CD4-positive, alpha-beta T cell (primary cell): ENCODE results near the gene ADA. TPM values are rescaled to one million over a fixed set of nuclear protein-coding genes. Genes with fewer than 3 reads are reported as not detected.

Experiments
- ATAC-seq: fragments of 200-7000 bp; cut with Tn5 transposase; one replicate; pipeline ENCODE4 v1.10.0; 2022; ENCODE audit warnings: mild to moderate bottlenecking; ENCODE audit not compliant: poor library complexity
- CTCF ChIA-PET: fragments of 350-600 bp; sonication (Branson Sonifier 250); formaldehyde crosslinking; loops from one replicate; lab custom pipeline; 2021; ENCODE audit warnings: antibody characterized with exemption, inconsistent platforms; lab: Charles Lee
- POLR2A ChIA-PET: fragments of 350-600 bp; sonication (Branson Sonifier 250); formaldehyde crosslinking; loops from one replicate; lab custom pipeline; 2021; ENCODE audit warnings: antibody characterized with exemption, inconsistent platforms; lab: Charles Lee
- DNase-seq, 14 experiments: peaks; one replicate each; pipeline ENCODE4 v3.0.0-alpha.2; 2013 to 2020; ENCODE audit warnings: mixed read lengths in 2 of 14
- H3K27ac ChIP-seq, 2 donors: one replicate each; pipeline versions ENCODE4 v1.5.1 to v1.7.0; 2013; ENCODE audit warnings: low read length in 2 of 2, low read depth in 1 of 2, mild to moderate bottlenecking in 1 of 2
- H3K27me3 ChIP-seq, 2 experiments: 1 replicate in 1 of 2; 2 replicates in 1 of 2; pipeline versions ENCODE4 v1.6.1 to v1.7.0; 2013; ENCODE audit warnings: low read length in 2 of 2, control low read depth in 1 of 2, mild to moderate bottlenecking in 1 of 2, moderate library complexity in 1 of 2; ENCODE audit not compliant: insufficient read depth in 2 of 2, control insufficient read depth in 1 of 2
- H3K36me3 ChIP-seq: one replicate; pipeline ENCODE4 v1.6.1; 2013; ENCODE audit warnings: low read length, control low read depth; ENCODE audit not compliant: insufficient read depth
- H3K4me1 ChIP-seq: one replicate; pipeline ENCODE4 v1.6.1; 2013; ENCODE audit warnings: low read length, control low read depth; ENCODE audit not compliant: insufficient read depth
- H3K4me3 ChIP-seq: one replicate; pipeline ENCODE4 v1.5.1; 2013; ENCODE audit warnings: mild to moderate bottlenecking, low read length, moderate library complexity
- H3K9me3 ChIP-seq, 2 experiments: 1 replicate in 1 of 2; 2 replicates in 1 of 2; pipeline versions ENCODE4 v1.6.1 to v1.7.0; 2013; ENCODE audit warnings: low read length in 2 of 2, mild to moderate bottlenecking in 2 of 2, control low read depth in 1 of 2, moderate library complexity in 1 of 2; ENCODE audit not compliant: control insufficient read depth in 1 of 2, insufficient read depth in 1 of 2
- H3K27ac Mint-ChIP-seq: one replicate; pipeline ENCODE4 v1.8.0; 2020; ENCODE audit warnings: mixed read lengths
- H3K27me3 Mint-ChIP-seq: one replicate; pipeline ENCODE4 v1.8.0; 2021; ENCODE audit warnings: mixed read lengths
- H3K36me3 Mint-ChIP-seq: one replicate; pipeline ENCODE4 v1.8.0; 2021; ENCODE audit warnings: low read depth, mixed read lengths
- H3K4me1 Mint-ChIP-seq: one replicate; pipeline ENCODE4 v1.8.0; 2021; ENCODE audit warnings: low read depth, mixed read lengths
- H3K4me3 Mint-ChIP-seq: one replicate; pipeline ENCODE4 v1.8.0; 2020; ENCODE audit warnings: mild to moderate bottlenecking, mixed read lengths
- H3K9me3 Mint-ChIP-seq: one replicate; pipeline ENCODE4 v1.8.0; 2020; ENCODE audit warnings: mixed read lengths
- intact Hi-C, 2 experiments: fragments of 100-400 bp; cut with DNase I in 1 of 2; cut with micrococcal nuclease in 1 of 2; formaldehyde crosslinking; loops; one replicate each; pipeline versions ENCODE4 v1.15.1 to v1.9.0; 2023 to 2025; cut with DNase I, micrococcal nuclease
- total RNA-seq, 174 experiments: library from RNA in 2 of 174; stranded (reverse) in 2 of 174; gene quantifications; one replicate each; pipeline ENCODE4 v1.2.3 and lab custom pipeline; 2021 to 2026
- TF ChIP-seq, protein P1 (sequence below): fragments of 200-600 bp; IDR thresholded peaks from one replicate; pipeline ENCODE4 v1.8.0; 2022; ENCODE audit warnings: antibody characterized with exemption, mild to moderate bottlenecking

Gene ADA
- total RNA-seq, 2 experiments from 2014 or later, result 31.7 to 32.8 TPM

DNA sequence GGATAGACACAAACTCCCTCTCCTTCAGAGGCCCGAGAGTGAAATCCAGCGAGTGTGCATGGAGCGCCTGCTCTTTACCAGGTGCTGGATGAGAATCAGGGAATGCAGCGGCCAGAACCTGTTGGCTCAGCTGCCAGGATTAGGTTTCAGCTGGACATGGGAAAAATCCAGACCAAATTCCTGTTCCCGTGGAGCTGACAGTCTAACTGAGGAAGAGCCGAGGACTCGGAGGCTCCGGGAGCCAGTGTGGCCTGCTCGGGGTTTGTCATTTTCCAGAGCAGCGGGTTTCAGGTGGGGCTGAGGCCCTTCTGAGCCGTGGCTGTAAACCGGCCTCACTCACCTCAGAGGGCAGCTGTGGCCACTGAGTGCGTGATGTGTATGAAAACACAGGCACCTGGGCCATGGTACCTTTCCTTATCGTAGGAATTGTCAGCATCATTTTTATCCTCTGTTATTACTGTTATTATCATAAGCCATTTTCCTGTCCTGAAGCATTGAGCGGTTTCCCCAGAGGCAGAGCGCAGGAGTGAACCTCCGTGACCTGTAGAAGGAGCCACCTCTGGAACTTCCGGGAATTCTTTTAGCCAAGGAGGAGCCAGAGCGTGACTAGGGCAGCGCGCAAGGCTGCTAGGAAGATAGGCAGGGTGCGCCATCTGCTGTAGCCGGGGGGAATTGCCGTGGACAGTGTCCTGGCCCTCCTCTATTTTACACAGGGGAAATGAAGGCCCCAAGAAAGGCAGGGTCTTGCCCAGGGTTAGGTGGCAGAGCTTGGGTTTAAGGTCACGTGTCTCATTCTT lies 41.8 kb downstream of the ADA start:
- no peak overlapping the region for H3K4me3 ChIP-seq

DNA sequence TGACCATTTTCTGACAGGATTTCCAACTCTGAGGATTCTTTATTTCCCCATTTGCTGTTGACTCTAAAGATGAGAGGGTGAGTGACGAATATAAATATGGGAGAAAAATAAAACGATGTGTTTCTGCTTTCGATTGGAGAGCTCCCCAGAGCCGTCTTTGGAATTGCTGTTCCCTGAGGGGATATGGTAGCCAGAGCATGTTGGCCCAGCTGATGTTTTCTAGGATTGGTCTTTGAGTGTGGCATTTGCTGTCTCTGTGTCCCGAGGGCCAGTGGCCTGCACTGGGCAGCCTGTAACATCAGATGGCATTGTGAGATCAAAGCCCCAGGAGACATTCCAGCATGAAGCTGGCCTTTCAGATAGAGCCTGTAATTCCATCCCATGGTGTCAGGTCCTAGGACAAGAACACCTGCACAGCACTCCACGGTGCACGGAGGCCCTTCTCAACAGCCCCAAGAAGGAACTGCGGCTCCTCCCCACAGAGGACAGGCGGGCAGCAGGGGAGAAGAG lies 42.4 kb downstream of the ADA start:
- DNase-seq (no peak), ATAC-seq (no peak)
- no peaks in the 10 kb centered on the region for H3K9me3 Mint-ChIP-seq
- Histone ChIP-seq H3K36me3 (peaks cover 2% of the 10 kb centered on the region), H3K4me3 (no peak overlapping the region), H3K27me3 (no peaks in the 10 kb centered on the region), H3K9me3 (peaks cover 0 to 6% of the 10 kb centered on the region in 2 experiments), H3K4me1 (peaks cover 23% of the 10 kb centered on the region), H3K27ac (no peak overlapping the region)
- H3K36me3 Mint-ChIP-seq, result peaks cover 9% of the 10 kb centered on the region
- ChIA-PET POLR2A (interaction anchor here (0.6 to 0.7 kb wide), 2 partner anchors 127 to 197 kb away, joined by 3 read pairs; no protein-coding TSS in a partner anchor), CTCF (interaction anchor here (0.9 to 2.9 kb wide), 2 partner anchors 75 to 224 kb away, joined by 3 to 14 read pairs; no protein-coding TSS in a partner anchor)
- H3K4me3 Mint-ChIP-seq, result no peak overlapping the region
- intact Hi-C loops, result loop anchor here in 1 of 2 experiments (5.0 to 10.0 kb wide), 2 partner anchors 87 to 494 kb away; partner anchors contain the start of gene SERINC3
- no peaks in the 10 kb centered on the region for H3K27me3 Mint-ChIP-seq
- TF ChIP-seq, protein P1, sequence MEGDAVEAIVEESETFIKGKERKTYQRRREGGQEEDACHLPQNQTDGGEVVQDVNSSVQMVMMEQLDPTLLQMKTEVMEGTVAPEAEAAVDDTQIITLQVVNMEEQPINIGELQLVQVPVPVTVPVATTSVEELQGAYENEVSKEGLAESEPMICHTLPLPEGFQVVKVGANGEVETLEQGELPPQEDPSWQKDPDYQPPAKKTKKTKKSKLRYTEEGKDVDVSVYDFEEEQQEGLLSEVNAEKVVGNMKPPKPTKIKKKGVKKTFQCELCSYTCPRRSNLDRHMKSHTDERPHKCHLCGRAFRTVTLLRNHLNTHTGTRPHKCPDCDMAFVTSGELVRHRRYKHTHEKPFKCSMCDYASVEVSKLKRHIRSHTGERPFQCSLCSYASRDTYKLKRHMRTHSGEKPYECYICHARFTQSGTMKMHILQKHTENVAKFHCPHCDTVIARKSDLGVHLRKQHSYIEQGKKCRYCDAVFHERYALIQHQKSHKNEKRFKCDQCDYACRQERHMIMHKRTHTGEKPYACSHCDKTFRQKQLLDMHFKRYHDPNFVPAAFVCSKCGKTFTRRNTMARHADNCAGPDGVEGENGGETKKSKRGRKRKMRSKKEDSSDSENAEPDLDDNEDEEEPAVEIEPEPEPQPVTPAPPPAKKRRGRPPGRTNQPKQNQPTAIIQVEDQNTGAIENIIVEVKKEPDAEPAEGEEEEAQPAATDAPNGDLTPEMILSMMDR, result no peak
- peak overlapping the region; percentile 98 for H3K27ac Mint-ChIP-seq
- H3K4me1 Mint-ChIP-seq, result peaks cover 33% of the 10 kb centered on the region

More for the DNA sequence above, 41.8 kb downstream of the ADA start:
- Mint-ChIP-seq H3K4me3 (peak overlapping the region; percentile 83), H3K36me3 (peaks cover 12% of the 10 kb centered on the region), H3K27ac (peak overlapping the region; percentile 98), H3K9me3 (no peaks in the 10 kb centered on the region), H3K4me1 (peaks cover 40% of the 10 kb centered on the region), H3K27me3 (no peaks in the 10 kb centered on the region)
- TF ChIP-seq, protein P1, result peak; percentile 93
- Histone ChIP-seq H3K36me3 (peaks cover 8% of the 10 kb centered on the region), H3K4me1 (peaks cover 29% of the 10 kb centered on the region), H3K9me3 (peaks cover 0 to 6% of the 10 kb centered on the region in 2 experiments), H3K27me3 (no peaks in the 10 kb centered on the region), H3K27ac (peak overlapping the region; percentile 35 to 86)
- peak; percentile 81 for ATAC-seq
- peak; percentile 68 to 90 (median 80) for DNase-seq
- intact Hi-C loops, result loop anchor here (1.0 to 10.0 kb wide), 14 partner anchors 43 to 495 kb away; partner anchors contain the start of genes FITM2 (in 2 of the 2), SERINC3 (in 2 of the 2), TTPAL (in 2 of the 2) and ADA (in 1 of the 2)
- ChIA-PET POLR2A (interaction anchor here (0.6 to 2.0 kb wide), 13 partner anchors 9 to 393 kb away, joined by 3 to 26 read pairs (median 5); partner anchors contain the start of genes ADA and SERINC3), CTCF (interaction anchor here (0.6 to 2.9 kb wide), 18 partner anchors 9 to 392 kb away, joined by 3 to 14 read pairs (median 3); partner anchors contain the start of genes FITM2, SERINC3 and TTPAL)

- H3K27me3 ChIP-seq, result no peaks in the 10 kb centered on the region
- POLR2A ChIA-PET, result no interaction called here
- H3K4me1 ChIP-seq, result peaks cover 23% of the 10 kb centered on the region
- H3K4me3 Mint-ChIP-seq, result no peak overlapping the region
- no peak overlapping the region for H3K27ac Mint-ChIP-seq
- no peaks in the 10 kb centered on the region for H3K9me3 Mint-ChIP-seq
- peaks cover 9% of the 10 kb centered on the region for H3K36me3 Mint-ChIP-seq
- TF ChIP-seq, protein P1, result no peak
- H3K4me1 Mint-ChIP-seq, result peaks cover 22% of the 10 kb centered on the region
- CTCF ChIA-PET, result no interaction called here
- no peak overlapping the region for H3K4me3 ChIP-seq
- peaks cover 0 to 6% of the 10 kb centered on the region in 2 experiments for H3K9me3 ChIP-seq
- H3K36me3 ChIP-seq, result no peaks in the 10 kb centered on the region
- H3K27ac ChIP-seq, result no peak overlapping the region
- no peaks in the 10 kb centered on the region for H3K27me3 Mint-ChIP-seq
- DNase-seq, result no peak
- intact Hi-C loops, result loop anchor here in 1 of 2 experiments (5.0 to 10.0 kb wide), 2 partner anchors 85 to 492 kb away; partner anchors contain the start of gene SERINC3
- no peak for ATAC-seq
These were observed 44.6 kb downstream of the ADA start for GRCh38 chr20:44606725-44607441.
